Activated CD4-positive, CD25-positive, alpha-beta regulatory T cell (primary cell): ENCODE measurements around the gene METTL16.
"Not testable (repeated sequence)": the region's sequence is repeated elsewhere in the genome, so short reads cannot be mapped to it uniquely, and the experiment has no call there.

Source experiments
- DNase-seq, 4 experiments: peaks; one replicate each; lab custom pipeline; 2025; lab: John Stamatoyannopoulos, UW

METTL16 gene

DNA sequence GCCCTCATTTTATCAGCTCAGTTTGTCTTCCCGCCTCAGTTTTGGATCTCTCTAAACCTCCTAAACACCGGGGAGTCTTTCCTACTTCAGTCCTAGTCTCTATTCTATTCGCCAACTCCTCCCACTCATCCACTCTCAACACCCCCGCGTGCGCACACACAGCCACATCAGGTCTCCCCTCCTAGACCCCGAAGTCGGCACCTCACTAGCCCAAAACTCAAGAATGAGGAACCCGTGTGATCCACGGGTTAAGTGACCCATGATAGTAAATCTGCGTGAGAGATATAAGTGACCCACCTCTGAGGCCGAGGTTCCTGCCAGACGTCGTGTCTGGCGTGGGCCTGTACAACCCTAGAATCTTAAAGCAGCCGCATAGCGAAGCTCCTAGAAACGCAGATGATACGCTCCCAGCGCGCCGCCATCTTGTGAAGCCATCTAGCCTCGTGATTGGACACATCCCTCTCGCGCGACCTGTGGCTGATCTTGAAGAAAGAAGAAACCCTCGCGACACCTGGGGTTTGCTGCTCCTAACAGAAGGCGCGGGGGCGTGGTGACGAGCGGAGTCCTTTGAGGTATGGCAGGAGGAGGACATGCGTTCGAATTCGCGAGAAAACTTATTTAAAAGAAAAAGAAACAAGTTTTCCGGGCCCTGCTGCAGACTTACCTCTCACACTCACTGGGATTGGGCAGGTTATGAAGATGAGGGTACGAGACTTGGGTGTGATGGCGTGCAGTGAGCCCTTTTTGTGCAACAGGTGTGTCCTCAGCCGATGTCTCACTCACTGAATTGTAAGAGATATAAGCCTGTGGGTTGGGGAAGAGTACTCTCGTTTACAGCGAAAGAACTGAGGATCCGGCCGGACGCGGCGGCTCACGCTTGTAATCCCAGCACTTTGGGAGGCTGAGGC is at the start of gene METTL16:
Gene METTL16 (minus strand): TSS at position 427 of the 908 bp plus-strand sequence. CDS start 9,557 bp downstream, outside the sequence.
- peak; percentile 92 to 95 (median 93) for DNase-seq

- no peak for DNase-seq
Measured at GRCh38 chr17:2560658-2561057, 49.0 kb upstream of the METTL16 start.

DNA sequence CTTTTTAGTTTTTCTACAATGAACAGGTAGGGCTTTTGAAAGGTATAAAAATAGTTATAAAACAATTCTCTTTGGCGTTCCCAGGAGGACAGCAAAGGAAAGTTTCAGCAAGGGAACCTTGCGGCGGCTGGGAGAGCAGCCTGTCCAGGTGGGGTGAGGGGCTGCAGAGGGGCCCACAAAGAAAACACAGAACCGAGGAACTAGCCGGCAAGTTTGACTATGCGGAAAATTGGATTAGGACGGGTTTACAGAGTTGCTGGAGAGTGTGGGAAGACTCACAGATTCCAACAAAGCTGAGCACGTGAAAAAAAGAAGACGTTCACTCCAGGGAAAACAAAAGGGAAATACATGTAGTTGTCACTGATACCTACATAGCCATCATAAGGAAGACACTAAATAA is 40.2 kb upstream of the METTL16 start:
- no peak for DNase-seq

GRCh38 chr17:2551493-2551892 is 39.8 kb upstream of the METTL16 start:
- DNase-seq: no peak

GRCh38 chr17:2549392-2550211 is 37.9 kb upstream of the METTL16 start:
- DNase-seq: no peak

- DNase-seq: not testable (repeated sequence)
Measured at GRCh38 chr17:2548026-2548425, 36.3 kb upstream of the METTL16 start.

DNA sequence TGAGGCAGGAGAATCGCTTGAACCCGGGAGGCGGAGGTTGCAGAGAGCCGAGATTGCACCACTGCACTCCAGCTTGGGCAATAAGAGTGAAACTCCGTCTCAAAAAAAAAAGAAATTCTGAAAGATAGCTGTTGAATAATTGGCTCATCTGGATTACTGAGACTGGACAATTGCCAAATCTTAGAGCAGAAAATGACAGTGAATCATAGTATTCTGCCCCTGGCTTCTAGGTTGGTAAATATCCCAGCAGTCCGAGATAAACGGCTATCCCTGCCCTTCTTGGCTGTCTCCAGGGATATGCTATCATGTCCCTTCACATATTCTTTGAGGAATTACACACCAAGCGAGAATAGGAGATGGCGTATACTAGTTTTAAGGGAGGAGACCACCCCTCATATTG is 35.5 kb upstream of the METTL16 start:
- no peak for DNase-seq

GRCh38 chr17:2545393-2545792 is 33.7 kb upstream of the METTL16 start:
- no peak for DNase-seq

DNA sequence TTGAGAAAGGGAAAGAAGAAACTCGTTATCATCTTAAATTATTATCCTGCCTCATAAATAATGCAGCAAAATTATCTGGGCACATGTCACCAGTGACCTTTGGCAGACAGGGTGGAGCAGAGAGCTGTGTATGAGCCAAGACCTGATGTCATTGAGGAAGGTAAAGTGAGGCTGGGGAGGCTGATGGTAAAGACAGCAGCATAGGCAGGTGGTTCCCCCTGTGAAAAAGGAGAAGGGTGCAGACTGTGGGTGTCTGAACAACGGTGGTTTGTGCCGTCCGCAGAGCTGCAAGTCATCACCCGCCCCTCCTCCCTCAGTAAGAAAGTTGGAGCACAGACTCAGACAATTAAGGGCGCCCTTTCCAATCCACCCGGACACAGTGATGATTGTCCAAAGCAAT is 30.8 kb upstream of the METTL16 start:
- no peak for DNase-seq

DNA sequence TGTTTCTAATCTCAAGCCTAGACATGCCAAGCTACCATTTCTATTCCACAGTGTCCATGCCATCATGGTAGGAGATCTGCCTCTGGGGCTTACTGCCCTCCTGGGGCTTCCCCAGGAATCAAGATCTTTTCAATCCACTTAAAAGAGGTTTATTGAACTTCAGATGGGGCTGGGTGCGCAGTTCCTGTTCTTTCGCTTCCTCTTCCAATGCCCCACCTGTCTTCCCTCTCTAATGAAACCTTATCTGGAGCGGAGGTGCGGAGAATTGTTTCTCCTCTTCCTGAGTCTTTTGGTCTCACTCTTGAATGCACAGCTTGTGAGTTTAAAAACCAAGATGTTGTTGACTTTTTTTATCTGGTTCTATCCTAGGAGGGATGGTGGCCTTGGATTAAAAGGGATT is 30.4 kb upstream of the METTL16 start:
- DNase-seq: no peak

DNA sequence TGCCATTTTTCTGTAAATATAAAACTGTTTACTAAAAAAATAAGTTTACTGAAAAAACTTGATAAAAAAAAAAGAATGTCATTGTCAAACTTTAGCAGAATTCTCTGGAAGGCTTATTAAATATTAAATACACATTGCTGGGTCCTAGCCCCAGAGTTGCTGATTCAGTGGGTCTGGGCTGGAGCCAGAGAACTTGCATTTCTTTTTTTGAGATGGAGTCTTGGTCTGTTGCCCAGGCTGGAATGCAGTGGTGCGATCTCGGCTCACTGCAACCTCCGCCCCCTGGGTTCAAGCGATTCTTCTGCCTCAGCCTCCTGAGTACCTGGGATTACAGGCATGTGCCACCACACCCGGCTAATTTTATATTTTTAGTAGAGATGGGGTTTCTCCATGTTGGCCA is 25.9 kb upstream of the METTL16 start:
- not testable (repeated sequence) for DNase-seq

DNA sequence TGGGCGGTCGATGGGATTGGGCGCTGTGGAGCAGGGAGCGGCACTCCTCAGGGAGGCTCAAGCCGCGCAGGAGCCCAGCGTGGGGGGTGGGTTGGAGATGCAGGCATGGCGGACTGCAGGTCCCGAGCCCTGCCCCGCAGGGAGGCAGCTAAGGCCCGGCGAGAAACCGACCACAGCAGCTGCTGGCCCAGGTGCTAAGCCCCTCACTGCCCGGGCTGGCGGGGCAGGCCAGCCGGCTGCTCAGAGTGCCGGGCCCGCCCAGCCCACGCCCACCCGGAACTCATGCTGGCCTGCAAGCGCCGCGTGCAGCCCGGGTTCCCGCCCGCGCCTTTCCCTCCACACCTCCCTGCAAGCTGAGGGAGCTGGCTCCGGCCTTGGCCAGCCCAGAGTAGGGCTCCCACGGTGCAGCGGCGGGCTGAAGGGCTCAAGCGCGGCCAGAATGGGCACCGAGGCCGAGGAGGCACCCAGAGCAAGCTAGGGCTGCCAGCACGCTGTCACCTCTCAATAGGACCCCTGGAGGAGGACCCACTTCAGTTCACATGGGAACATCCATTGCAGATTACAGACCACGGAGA is 20.5 kb upstream of the METTL16 start:
- DNase-seq: no peak

- DNase-seq: not testable (repeated sequence)
Measured at GRCh38 chr17:2531243-2531954, 19.7 kb upstream of the METTL16 start.

GRCh38 chr17:2521775-2522410 is 10.2 kb upstream of the METTL16 start:
- not testable (repeated sequence) for DNase-seq

GRCh38 chr17:2521257-2521656 is 9.6 kb upstream of the METTL16 start:
- no peak for DNase-seq

DNA sequence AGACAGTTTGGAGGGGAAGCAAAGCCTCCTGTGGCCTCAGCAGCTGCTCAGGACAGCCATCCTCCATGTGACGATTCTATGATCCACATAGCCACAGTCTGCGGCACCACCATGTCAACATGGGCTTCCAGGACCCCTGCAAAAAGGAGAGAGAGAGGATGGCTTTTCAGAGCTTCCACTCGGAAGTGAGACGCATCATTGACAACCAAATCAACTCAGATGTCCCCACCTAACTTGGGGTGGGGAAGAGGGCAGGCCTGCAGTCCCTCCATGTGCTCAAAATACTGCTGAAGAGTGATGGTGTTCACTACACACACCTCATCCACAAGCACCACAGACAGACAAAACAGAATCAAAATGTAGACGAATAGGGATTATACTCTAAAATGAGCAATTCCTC is 5.9 kb upstream of the METTL16 start:
- no peak for DNase-seq

GRCh38 chr17:2511138-2511461 is 588 bp downstream of the METTL16 start:
- DNase-seq: no peak

DNA sequence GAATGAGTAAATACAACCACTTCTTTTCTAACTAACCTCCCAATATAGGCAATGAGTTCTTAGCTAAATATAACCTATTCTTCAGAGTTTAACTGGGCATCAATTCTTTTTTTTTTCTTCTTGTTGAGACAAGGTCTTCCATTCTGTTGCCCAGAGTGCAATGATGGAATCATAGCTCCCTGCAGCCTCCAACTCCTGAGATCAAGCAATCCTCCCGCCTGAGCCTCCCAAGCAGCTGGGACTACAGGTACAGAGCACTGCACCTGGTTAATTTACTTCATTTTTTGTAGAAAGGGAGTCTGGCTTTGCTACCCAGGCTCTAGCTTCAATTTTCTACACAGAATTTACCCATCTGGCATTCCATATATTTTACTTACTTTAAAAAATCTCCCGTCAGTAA is 1.1 kb downstream of the METTL16 start:
- DNase-seq: no peak

DNA sequence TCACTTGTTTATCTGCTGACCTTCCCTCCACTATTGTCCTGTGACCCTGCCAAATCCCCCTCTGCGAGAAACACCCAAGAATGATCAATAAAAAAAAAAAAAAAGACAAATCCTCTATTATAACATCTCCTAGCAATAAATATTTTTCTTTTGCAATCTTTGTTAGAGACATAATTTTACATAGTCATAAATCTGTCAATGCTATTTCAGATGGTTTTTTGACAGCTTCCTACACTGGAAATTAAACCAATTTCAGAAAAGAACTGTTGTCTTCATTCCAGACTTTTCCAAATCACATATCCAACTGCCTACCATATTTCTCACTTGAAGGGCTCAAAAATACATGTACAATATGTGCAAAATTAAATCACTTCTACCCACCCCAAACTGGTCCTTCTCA is 3.7 kb downstream of the METTL16 start:
- DNase-seq: no peak

DNA sequence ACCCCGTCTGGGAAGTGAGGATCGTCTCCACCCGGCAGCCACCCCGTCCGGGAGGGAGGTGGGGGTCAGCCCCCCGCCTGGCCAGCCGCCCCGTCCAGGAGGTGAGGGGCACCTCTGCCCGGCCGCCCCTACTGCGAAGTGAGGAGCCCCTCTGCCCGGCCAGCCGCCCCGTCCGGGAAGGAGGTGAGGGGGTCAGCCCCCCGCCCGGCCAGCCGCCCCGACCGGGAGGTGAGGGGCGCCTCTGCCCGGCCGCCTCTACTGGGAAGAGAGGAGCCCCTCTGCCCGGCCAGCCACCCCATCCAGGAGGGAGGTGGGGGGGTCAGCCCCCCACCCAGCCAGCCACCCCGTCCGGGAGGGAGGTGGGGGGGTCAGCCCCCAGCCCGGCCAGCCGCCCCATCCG is 4.7 kb downstream of the METTL16 start:
- DNase-seq: not testable (repeated sequence)

DNA sequence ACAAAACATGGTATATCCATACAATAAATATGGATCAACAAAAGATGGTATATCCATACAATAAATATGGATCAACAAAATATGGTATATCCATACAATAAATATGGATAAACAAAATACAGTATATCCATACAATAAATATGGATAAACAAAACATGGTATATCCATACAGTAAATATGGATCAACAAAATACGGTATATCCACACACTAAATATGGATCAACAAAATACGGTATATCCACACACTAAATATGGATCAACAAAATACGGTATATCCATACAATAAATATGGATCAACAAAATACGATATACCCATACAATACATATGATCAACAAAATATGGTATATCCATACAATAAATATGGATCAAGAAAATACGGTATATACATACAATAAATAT is 8.1 kb downstream of the METTL16 start:
- DNase-seq: no peak
